Neutrophil (primary cell): ENCODE measurements around the gene INTS14.

Experiments
- H3K27ac ChIP-seq: fragments of 200-600 bp; sonication (generic); 2 replicates; pipeline ENCODE4 v1.5.1; 2016; ENCODE audit warnings: mild to moderate bottlenecking, moderate library complexity
- H3K27me3 ChIP-seq: fragments of 200-600 bp; sonication (generic); 2 replicates; pipeline ENCODE4 v1.6.0; 2016; ENCODE audit warnings: mild to moderate bottlenecking
- H3K36me3 ChIP-seq: fragments of 200-600 bp; sonication (generic); 2 replicates; pipeline ENCODE4 v1.5.1; 2017
- H3K4me1 ChIP-seq, 2 experiments: fragments of 200-600 bp in 1 of 2; sonication (generic) in 1 of 2; 1 replicate in 1 of 2; 2 replicates in 1 of 2; pipeline versions ENCODE4 v1.5.1 to v1.6.1; 2013 to 2016; ENCODE audit warnings: low read depth in 1 of 2, low read length in 1 of 2, mild to moderate bottlenecking in 1 of 2, moderate library complexity in 1 of 2; ENCODE audit not compliant: control insufficient read depth in 1 of 2, insufficient read depth in 1 of 2
- H3K4me3 ChIP-seq, 2 experiments: fragments of 200-600 bp in 1 of 2; sonication (generic) in 1 of 2; 1 replicate in 1 of 2; 2 replicates in 1 of 2; pipeline ENCODE4 v1.5.1; 2013 to 2016; ENCODE audit warnings: low read depth in 1 of 2, low read length in 1 of 2, mild to moderate bottlenecking in 1 of 2, moderate library complexity in 1 of 2
- H3K9me3 ChIP-seq: fragments of 200-600 bp; sonication (generic); 2 replicates; pipeline ENCODE4 v1.5.1; 2016
- CTCF ChIP-seq: fragments of 200-600 bp; sonication (generic); IDR thresholded peaks from 2 replicates; pipeline ENCODE4 v1.5.1; 2016; ENCODE audit warnings: antibody characterized with exemption

The INTS14 gene

GRCh38 chr15:65645392-65645791 is 34.5 kb upstream of the INTS14 start:
- Histone ChIP-seq H3K27me3 (no peaks in the 10 kb centered on the region), H3K36me3 (no peaks in the 10 kb centered on the region), H3K4me1 (peaks cover 5 to 11% of the 10 kb centered on the region in 2 experiments), H3K9me3 (no peaks in the 10 kb centered on the region), H3K27ac (no peak overlapping the region), H3K4me3 (no peak overlapping the region)
- no peak for TF ChIP-seq CTCF

- Histone ChIP-seq H3K27me3 (no peaks in the 10 kb centered on the region), H3K27ac (no peak overlapping the region), H3K9me3 (no peaks in the 10 kb centered on the region), H3K4me1 (peaks cover 5 to 11% of the 10 kb centered on the region in 2 experiments), H3K4me3 (no peak overlapping the region), H3K36me3 (no peaks in the 10 kb centered on the region)
- no peak for TF ChIP-seq CTCF
Measured at GRCh38 chr15:65644282-65644681, 33.4 kb upstream of the INTS14 start.

- Histone ChIP-seq H3K4me3 (no peak overlapping the region), H3K27me3 (no peaks in the 10 kb centered on the region), H3K27ac (no peak overlapping the region), H3K36me3 (no peaks in the 10 kb centered on the region), H3K9me3 (no peaks in the 10 kb centered on the region), H3K4me1 (peaks cover 0 to 9% of the 10 kb centered on the region in 2 experiments)
- no peak for TF ChIP-seq CTCF
Measured at GRCh38 chr15:65642594-65642993, 31.7 kb upstream of the INTS14 start.

DNA sequence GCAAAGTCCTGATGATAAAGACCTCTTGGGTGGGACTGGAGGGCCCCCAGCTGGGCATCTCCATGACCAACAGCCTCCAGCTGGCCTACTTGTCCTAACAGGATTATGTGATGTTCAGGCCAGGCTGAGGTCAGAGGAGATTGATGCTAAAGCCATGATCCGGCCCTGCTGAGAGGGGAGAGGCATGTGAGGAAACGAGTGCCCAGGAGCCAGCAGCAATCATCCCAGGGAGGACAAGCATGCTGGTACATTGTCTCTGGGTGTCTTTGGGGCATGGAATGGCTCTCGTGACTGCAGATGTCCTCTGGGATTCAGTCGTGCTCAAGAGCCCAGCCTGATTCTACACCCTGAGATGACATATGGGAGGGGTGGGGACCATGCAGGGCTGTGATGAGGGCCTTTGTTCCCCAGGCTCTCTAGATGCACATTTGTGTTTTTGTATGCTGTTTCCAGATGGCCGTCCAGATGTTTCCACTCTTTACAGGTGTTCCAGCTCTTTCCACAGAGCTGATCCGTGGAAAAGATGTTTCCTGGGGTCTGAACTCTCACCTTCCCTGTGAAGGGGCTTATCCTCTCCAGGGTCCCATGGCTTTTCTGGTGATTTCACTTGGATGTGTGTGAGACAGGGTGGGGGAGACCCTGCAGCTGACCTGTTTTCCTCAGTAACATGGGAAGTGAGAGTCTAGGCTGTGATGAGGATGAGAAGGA is 31.0 kb upstream of the INTS14 start:
- H3K36me3 ChIP-seq, result no peaks in the 10 kb centered on the region
- TF ChIP-seq CTCF, result no peak
- no peak overlapping the region for H3K4me3 ChIP-seq
- no peaks in the 10 kb centered on the region for H3K27me3 ChIP-seq
- H3K4me1 ChIP-seq, result peaks cover 0 to 9% of the 10 kb centered on the region in 2 experiments
- no peaks in the 10 kb centered on the region for H3K9me3 ChIP-seq
- no peak overlapping the region for H3K27ac ChIP-seq

- peaks cover 0 to 9% of the 10 kb centered on the region in 2 experiments for H3K4me1 ChIP-seq
- H3K27ac ChIP-seq, result no peak overlapping the region
- no peaks in the 10 kb centered on the region for H3K27me3 ChIP-seq
- no peaks in the 10 kb centered on the region for H3K36me3 ChIP-seq
- no peak overlapping the region for H3K4me3 ChIP-seq
- no peaks in the 10 kb centered on the region for H3K9me3 ChIP-seq
- TF ChIP-seq CTCF, result no peak
Measured at GRCh38 chr15:65639509-65639908, 28.6 kb upstream of the INTS14 start.
